HG02870 (cell line): ENCODE measurements around the gene CTIF.

Experiments
- ATAC-seq: cut with Tn5 transposase; IDR thresholded peaks from one replicate; pipeline ENCODE4 v1.9.1; 2021; ENCODE audit warnings: mild to moderate bottlenecking, moderate library complexity; ENCODE audit not compliant: unreplicated experiment

The CTIF gene

GRCh38 chr18:48904091-48904490 is 365.3 kb downstream of the CTIF start:
- ATAC-seq, result no peak

- ATAC-seq, result no peak
Observed at GRCh38 chr18:48904847-48905394, 366.1 kb downstream of the CTIF start.

GRCh38 chr18:48905513-48905912 is 366.7 kb downstream of the CTIF start:
- ATAC-seq, result no peak

DNA sequence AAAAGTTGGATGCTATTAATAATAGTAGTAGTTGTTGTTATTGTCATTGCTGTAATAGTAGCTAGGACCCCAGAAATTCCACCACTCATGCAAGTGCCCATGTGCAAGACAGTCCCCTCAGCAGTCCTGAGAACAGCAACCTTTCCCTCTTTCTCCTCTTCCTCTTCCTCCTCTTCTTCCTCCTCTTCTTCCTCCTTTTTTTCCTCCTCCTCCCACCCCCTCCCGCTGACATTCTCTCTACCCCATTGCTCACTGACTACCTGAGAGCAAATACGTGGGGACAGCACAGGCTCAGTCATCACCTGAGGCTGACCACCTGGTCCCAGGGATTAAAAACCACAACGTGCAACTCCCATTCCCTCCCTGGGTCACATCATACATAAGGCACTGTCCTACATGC is 370.1 kb downstream of the CTIF start:
- no peak for ATAC-seq

GRCh38 chr18:48909721-48910120 is 370.9 kb downstream of the CTIF start:
- no peak for ATAC-seq

DNA sequence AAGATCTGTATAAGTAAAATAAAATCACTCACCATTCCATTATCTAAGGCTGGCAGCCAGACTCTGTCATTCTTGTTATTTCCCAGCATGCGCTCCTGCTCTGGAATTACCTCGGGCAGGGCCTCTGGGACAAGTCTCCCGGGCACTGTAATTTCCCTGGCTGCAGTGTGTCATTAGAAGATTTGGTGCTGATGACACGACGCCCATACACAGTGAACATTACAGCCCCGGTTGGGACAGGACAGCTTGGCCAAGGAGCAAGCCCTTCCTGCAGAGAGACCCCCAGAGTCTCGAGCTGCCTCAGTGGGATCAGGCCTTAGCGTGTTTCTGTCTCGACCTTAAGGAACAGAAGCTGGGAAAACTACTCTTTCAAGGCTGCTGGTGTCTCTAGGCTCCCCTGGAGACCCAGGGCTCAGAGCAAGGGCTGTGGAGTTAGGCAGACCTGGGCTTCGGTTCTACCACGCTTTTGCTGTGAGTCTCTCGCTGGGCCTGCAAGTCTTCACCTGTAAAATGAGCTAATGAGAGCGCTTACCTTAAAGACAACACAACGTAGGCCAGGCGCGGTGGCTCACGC is 372.2 kb downstream of the CTIF start:
- no peak for ATAC-seq
